SU-DHL-6 (cell line): ENCODE measurements around the gene SLC12A8.

Experiments used
- EZH2phosphoT487 ChIP-seq: fragments of 200-600 bp; sonication (generic), shearing (Covaris generic); conservative IDR thresholded peaks from 2 replicates; pipeline ENCODE4 v1.6.1; 2018; ENCODE audit warnings: mild to moderate bottlenecking, antibody characterized with exemption, low read length, moderate library complexity, mixed read lengths
- TF ChIP-seq, protein P1 (sequence below): fragments of 200-600 bp; sonication (generic); IDR thresholded peaks from one replicate; pipeline ENCODE4 v1.5.1; 2017; ENCODE audit warnings: antibody characterized with exemption, mild to moderate bottlenecking, low read length, moderate library complexity; ENCODE audit not compliant: insufficient read depth, poor library complexity, severe bottlenecking

DNA sequence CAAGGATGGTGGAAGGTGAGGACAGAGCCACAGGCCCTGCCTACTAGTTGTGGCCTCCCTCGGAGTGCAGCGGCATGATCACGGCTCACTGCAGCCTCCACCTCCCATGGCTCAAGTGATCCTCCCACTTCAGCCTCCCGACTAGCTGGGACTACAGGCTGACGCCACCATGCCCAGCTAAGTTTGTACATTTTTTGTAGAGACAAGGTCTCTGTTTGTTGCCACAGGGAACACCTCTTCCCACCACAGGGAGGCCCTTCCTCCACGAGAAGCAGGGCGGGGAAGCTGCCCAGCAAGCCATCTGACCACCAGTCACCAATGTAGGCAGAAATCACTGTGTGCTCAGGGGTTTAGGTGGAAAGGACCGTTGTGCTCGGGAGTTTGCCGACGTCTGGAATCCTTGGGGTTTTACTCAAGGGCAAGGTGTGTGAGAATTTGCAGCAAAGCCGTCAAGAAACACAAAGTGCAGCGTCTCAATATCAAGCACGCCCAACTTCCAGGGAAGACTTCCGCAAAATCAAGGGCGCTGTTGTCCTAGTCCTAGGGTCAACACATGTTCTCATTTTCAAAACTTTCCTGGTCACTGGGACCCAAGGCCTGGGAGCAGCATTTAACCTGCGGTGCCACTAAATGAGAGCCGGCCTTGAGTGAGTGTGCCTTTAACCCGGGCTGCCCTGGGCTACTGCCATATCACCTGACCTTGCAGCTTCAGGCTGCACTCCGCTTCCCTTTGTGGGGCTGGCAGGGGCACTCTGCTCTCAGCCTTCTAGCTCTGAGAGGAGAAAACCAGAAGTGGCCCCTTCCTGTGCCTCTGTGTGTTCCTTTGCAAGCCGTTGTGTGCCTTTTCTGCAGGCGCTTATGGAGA lies 65.7 kb downstream of the SLC12A8 start:
- TF ChIP-seq, protein P1, sequence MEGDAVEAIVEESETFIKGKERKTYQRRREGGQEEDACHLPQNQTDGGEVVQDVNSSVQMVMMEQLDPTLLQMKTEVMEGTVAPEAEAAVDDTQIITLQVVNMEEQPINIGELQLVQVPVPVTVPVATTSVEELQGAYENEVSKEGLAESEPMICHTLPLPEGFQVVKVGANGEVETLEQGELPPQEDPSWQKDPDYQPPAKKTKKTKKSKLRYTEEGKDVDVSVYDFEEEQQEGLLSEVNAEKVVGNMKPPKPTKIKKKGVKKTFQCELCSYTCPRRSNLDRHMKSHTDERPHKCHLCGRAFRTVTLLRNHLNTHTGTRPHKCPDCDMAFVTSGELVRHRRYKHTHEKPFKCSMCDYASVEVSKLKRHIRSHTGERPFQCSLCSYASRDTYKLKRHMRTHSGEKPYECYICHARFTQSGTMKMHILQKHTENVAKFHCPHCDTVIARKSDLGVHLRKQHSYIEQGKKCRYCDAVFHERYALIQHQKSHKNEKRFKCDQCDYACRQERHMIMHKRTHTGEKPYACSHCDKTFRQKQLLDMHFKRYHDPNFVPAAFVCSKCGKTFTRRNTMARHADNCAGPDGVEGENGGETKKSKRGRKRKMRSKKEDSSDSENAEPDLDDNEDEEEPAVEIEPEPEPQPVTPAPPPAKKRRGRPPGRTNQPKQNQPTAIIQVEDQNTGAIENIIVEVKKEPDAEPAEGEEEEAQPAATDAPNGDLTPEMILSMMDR, result no peak
- no peak for TF ChIP-seq EZH2phosphoT487
